NCI-H187 treated with DMSO at 0.1 percent for 48 hours (cell line): ENCODE measurements around the gene ATG5.
"Not testable (repeated sequence)": the region's sequence is repeated elsewhere in the genome, so short reads cannot be mapped to it uniquely, and the experiment has no call there.

ENCODE experiments used
- DNase-seq: peaks from one replicate; lab custom pipeline; 2025; lab: John Stamatoyannopoulos, UW

Gene ATG5

DNA sequence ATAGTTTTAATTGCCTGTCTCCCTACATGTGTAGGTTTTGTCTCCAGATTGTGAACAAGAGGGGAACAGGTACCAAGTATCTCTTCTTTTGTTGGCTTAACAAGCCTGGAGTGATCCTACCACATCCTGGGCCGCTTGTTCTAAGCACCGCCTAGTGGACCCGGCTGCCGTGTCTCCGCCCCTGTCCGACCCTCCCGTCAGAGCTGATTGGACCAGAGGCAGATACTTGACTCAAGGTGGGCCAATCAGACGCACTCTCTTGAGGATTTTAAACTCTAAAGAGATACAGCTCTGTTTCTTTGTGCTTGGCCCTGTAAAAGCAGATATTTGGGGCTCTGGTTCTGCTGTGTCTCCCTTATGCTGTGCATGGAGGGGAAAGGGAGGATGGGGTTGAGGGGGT is 171.2 kb downstream of the ATG5 start:
- DNase-seq: no peak

DNA sequence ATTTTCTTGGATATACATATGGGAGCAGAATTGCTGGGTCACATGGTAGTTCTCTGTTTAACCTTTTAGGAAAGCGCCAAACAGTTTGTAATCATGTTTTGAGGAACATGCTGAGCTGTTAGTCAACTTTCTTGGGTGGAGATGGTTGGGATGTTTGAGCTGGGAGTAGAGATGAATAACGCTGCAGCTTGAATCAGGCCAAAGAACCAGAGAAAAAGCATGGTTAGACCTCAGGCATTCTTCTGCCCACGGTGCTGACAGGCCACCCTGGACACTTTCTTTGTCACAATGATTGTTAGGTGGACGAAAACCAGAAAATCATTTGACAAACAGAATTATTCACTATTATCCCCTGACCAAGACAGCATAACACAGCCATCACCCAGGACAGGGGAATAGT is 172.6 kb downstream of the ATG5 start:
- no peak for DNase-seq

GRCh38 chr6:106152476-106152875 is 173.1 kb downstream of the ATG5 start:
- not testable (repeated sequence) for DNase-seq

GRCh38 chr6:106149472-106150069 is 176.0 kb downstream of the ATG5 start:
- DNase-seq: no peak

- DNase-seq: no peak
Measured at GRCh38 chr6:106147476-106147875, 178.1 kb downstream of the ATG5 start.

GRCh38 chr6:106146852-106147351 is 178.7 kb downstream of the ATG5 start:
- no peak for DNase-seq

DNA sequence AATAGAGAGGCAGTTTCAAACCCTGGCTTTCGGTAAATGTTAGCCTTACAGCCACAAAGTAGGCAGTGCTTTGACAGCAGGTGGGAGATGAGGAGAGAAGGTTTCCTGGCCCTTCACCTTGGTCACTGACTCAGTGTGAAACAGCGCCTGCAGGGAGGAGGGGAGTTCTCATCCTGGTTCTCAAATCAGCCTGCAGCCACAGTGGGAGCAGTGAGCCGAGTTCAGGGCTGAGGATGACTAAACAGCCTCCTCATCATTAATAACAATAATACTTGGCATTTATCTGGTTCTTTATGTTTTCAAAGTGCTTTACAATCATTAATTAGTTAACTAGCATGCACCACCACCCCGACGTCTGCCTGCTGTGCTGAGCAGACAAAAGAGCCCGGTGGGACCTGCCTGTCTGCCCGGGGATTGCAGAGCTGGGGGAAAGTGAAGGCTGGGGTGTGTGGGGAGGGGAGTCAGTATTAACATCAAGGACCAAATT is 179.8 kb downstream of the ATG5 start:
- no peak for DNase-seq

- DNase-seq: no peak
Measured at GRCh38 chr6:106145144-106145543, 180.4 kb downstream of the ATG5 start.

DNA sequence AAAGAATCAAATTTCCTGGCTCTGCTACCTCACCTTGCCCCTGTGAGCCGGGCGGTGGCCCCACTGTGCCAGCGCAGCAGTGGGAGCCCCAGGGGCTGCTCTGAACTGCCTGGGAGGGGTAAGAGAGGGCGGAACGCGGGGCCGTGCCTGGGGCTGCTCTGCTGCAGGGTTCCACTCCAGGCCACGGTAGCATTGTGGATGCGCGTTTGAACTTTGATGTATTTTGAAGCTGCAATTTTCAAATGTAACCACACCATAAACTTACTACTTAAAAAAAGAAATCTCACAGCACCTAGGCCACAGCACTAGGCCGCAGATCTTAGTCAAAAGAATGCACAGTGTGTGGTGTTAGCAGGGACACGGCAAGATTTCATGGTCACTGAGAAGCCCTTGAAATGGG is 181.9 kb downstream of the ATG5 start:
- DNase-seq: no peak

GRCh38 chr6:106142876-106143431 is 182.6 kb downstream of the ATG5 start:
- DNase-seq: no peak

DNA sequence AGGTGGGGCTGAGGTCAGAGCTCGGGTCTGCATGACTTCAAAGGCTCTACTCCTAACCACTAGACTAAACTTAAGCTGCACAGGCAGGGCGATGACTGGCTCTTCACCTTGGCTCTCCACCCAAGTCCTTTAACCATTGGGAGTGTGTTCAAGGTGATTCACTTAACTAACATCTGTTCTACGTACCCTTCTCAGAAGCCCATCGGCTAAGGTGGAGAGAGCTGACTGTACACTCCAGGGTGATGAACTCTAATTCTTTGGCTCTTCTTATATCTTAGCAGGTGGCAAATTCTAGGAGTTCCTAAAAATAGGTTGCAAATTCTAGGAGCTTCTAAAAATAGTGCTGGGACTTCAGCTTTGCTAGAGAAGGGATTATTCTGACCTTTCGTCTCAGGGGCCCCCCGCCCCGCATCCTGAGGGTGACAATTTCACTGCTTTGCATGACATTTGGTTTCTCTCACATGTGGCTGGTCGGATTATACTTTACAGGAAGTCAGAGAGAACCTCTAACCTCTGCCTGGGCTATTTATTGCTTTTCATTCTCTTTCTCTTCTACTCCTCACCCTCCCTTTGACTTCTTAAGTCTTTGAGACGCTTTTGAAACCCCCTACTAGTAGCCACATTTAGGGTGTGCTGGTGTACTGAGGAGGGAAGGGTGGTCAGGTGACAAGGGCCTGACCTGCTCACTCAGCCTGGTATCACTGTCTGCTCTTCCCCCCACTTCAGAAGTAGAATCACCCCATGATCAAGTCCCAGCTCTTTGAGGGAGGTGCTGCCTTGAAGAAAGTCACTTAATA is 183.9 kb downstream of the ATG5 start:
- no peak for DNase-seq

DNA sequence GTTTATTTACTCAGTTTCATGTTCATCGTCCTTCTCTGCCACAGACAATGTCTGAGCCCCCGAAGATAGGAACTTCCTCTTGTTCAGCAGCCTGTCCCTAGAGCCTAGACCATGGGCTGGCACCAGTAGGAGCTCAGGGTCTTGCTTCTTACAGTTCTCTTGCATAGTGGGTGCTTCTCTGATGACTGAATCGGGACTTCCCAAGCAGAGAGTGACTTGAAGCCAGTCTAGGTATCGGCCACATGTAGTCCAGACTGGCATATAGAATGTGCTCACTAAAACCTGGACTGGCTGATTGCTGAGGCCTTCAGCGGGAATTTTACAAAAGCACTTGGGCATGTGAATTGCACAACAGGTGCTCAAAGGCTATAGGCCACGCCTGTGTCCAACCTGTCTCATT is 187.4 kb downstream of the ATG5 start:
- DNase-seq: no peak

GRCh38 chr6:106136845-106137244 is 188.7 kb downstream of the ATG5 start:
- no peak for DNase-seq

DNA sequence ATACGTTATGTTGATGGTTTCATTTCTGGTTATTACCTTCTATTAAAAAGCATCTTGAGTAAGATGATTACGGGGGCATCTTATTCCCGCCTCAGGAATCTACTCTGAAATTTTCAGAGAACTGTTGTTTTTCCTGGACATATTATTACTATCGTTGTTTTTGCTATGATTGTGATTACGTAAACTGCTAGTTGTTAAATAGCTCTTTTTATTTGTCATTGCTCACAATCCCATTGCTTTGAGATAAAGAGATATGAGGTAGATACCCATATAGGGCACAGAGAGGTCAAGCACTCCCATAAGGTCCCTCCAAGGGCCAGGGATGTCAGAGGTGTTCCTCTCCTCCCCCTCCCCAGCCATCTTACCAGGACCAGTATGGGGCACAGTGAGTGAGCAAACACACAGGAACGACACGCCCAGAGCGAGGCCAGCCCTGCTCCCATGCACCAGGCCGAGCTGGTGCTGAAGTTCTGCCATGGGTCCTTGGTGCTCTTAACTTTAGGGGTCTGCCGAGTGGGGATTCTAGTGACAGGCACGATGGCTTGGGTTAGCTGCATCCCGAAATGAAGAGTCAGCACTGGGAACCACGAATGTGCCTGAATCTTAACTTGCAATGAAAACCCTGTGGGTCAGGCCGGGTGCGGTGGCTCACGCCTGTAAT is 189.5 kb downstream of the ATG5 start:
- DNase-seq: no peak

- no peak for DNase-seq
Measured at GRCh38 chr6:106134906-106135634, 190.5 kb downstream of the ATG5 start.
